PC-3 (cell line): ENCODE results near the gene GCDH. TPM values are rescaled to one million over a fixed set of nuclear protein-coding genes. Genes with fewer than 3 reads are reported as not detected.
A peak's percentile ranks its signal among the peaks of the same experiment; 100 is the strongest.

Source experiments
- ATAC-seq: fragments of 200-7000 bp; cut with Tn5 transposase; 2 replicates; pipeline ENCODE4 v1.9.1; 2020; ENCODE audit warnings: mild to moderate bottlenecking, moderate library complexity
- BruUV-seq: library from RNA; stranded (reverse); fragments of 400-500 nt; replicated peaks from 2 replicates; lab custom pipeline; 2021; lab: Mats Ljungman, UMichigan
- CTCF ChIA-PET: fragments of 300-600 bp; sonication (Branson Sonifier 250); formaldehyde crosslinking; loops from one replicate; lab custom pipeline; 2022; ENCODE audit warnings: antibody characterized with exemption; lab: Charles Lee
- POLR2A ChIA-PET: fragments of 300-600 bp; sonication (Branson Sonifier 250); formaldehyde crosslinking; loops from one replicate; lab custom pipeline; 2022; ENCODE audit warnings: antibody characterized with exemption; ENCODE audit not compliant: unreplicated experiment; lab: Charles Lee
- DNase-seq: peaks from one replicate; pipeline ENCODE4 v3.0.0-alpha.2; 2015
- H2AFZ ChIP-seq: fragments of 300-600 bp; sonication (generic); 2 replicates; pipeline ENCODE4 v1.6.0; 2016; ENCODE audit warnings: antibody characterized with exemption, low read length
- H3F3A ChIP-seq: fragments of 300-600 bp; sonication (generic); one replicate; pipeline ENCODE4 v1.6.0; 2017; ENCODE audit warnings: antibody characterized with exemption, low read length, control low read depth, mild to moderate bottlenecking; ENCODE audit not compliant: unreplicated experiment
- H3K27ac ChIP-seq: fragments of 300-600 bp; sonication (generic); 2 replicates; pipeline ENCODE4 v1.5.1; 2016; ENCODE audit warnings: mild to moderate bottlenecking, low read length
- H3K27me3 ChIP-seq: fragments of 300-600 bp; sonication (generic); 2 replicates; pipeline ENCODE4 v1.6.1; 2016; ENCODE audit warnings: low read length, mixed read lengths
- H3K36me3 ChIP-seq: fragments of 300-600 bp; sonication (generic); 2 replicates; pipeline ENCODE4 v1.6.1; 2016; ENCODE audit warnings: low read depth, mixed run types, low read length, mixed read lengths
- H3K4me1 ChIP-seq: fragments of 300-600 bp; sonication (generic); 2 replicates; pipeline ENCODE4 v1.5.1; 2016; ENCODE audit warnings: low read length; ENCODE audit not compliant: insufficient read depth
- H3K4me2 ChIP-seq: fragments of 300-600 bp; sonication (generic); 2 replicates; pipeline ENCODE4 v1.6.0; 2016; ENCODE audit warnings: low read length
- H3K4me3 ChIP-seq: fragments of 300-600 bp; sonication (generic); 2 replicates; pipeline ENCODE4 v1.5.1; 2016; ENCODE audit warnings: mild to moderate bottlenecking, low read length, mixed read lengths
- H3K79me2 ChIP-seq: fragments of 300-600 bp; sonication (generic); 2 replicates; pipeline ENCODE4 v1.6.1; 2017; ENCODE audit warnings: low read length, mixed read lengths
- H3K9ac ChIP-seq: fragments of 300-600 bp; sonication (generic); 2 replicates; pipeline ENCODE4 v1.6.0; 2016; ENCODE audit warnings: mild to moderate bottlenecking, low read length
- H3K9me2 ChIP-seq: fragments of 300-600 bp; sonication (generic); replicated peaks from 2 replicates; pipeline ENCODE4 v1.6.1; 2016; ENCODE audit warnings: mixed run types, low read length, mixed read lengths
- H3K9me3 ChIP-seq: fragments of 300-600 bp; sonication (generic); 2 replicates; pipeline ENCODE4 v1.6.1; 2016; ENCODE audit warnings: low read length, mixed read lengths
- H4K20me1 ChIP-seq: fragments of 300-600 bp; sonication (generic); 2 replicates; pipeline ENCODE4 v1.6.1; 2016; ENCODE audit warnings: low read length, mixed read lengths
- EZH2 ChIP-seq: fragments of 300-600 bp; sonication (generic); IDR thresholded peaks from one replicate; pipeline ENCODE4 v1.6.1; 2017; ENCODE audit warnings: antibody characterized with exemption, mild to moderate bottlenecking, low read length; ENCODE audit not compliant: unreplicated experiment
- EZH2phosphoT487 ChIP-seq: fragments of 300-600 bp; sonication (generic); IDR thresholded peaks from 2 replicates; pipeline ENCODE4 v1.6.1; 2018; ENCODE audit warnings: mild to moderate bottlenecking, antibody characterized with exemption, low read length, borderline replicate concordance
- intact Hi-C: fragments of 100-400 bp; cut with micrococcal nuclease; formaldehyde crosslinking; loops from 2 replicates; pipeline ENCODE4 v1.9.0; 2023
- total RNA-seq: library from RNA; depleted of rRNA; stranded (reverse); fragments of >200 nt; gene quantifications from 2 replicates; pipeline ENCODE4 v1.2.3, GENCODE V29; 2014
- TF ChIP-seq, protein P1 (sequence below): fragments of 300-600 bp; sonication (generic); conservative IDR thresholded peaks from 2 replicates; pipeline ENCODE4 v1.5.1; 2017; ENCODE audit warnings: antibody characterized with exemption, low read depth, mild to moderate bottlenecking, low read length

Gene GCDH
- total RNA-seq, 1 experiment from 2014 or later: 37.4 TPM

DNA sequence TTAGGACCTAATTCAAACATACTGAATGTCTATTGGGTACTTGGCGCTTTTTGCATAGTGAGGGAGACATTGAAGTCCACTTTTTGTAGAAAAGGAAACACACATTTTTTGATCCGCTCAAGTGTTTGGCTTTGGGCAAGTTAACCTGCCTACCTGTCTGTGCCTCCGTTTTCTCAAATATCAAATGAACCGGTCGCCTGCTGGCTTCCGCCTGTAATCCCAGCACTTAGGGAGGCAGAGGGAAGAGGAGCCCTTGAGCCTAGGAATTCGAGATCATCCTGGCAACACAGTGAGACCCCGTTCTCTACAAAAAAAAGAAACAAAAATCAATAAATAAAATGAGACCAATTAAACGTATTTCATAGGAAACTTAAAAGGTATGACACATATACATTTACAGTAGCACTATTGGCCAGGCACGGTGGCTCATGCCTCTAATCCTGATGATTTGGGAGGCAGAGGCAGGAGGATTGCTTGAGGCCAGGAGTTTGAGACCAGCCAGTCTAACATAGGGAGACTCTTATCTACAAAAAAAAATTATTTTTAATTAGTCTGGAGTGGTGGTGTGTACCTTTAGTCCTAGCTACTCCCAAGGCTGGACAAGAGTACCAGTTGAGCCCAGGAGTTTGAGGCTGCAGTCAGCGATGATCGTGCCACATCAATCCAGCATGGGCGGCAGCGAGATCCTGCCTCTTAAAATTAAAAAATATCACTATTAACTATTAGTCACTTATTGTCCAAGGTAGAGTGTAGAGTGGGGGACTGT, 56.0 kb downstream of the GCDH start:
- ChIA-PET CTCF (interaction anchor here (0.6 to 1.0 kb wide), 3 partner anchors 19 to 64 kb away, joined by 3 to 7 read pairs (median 3); partner anchors contain the start of gene GCDH), POLR2A (interaction anchor here (0.6 to 0.7 kb wide), 4 partner anchors 9 to 1794 kb away, joined by 5 to 20 read pairs (median 10); no protein-coding TSS in a partner anchor)
- no TSS peak for BruUV-seq
- peaks cover 17% of the 10 kb centered on the region; the same call in 1 of the 2 replicates for H3K4me1 ChIP-seq
- H3F3A ChIP-seq: peaks cover 22% of the 10 kb centered on the region
- H3K27me3 ChIP-seq: no peaks in the 10 kb centered on the region
- H3K27ac ChIP-seq: peak overlapping the region; percentile 86
- peaks cover 48% of the 10 kb centered on the region for H3K36me3 ChIP-seq
- H4K20me1 ChIP-seq: peaks cover 6% of the 10 kb centered on the region
- intact Hi-C loops: no loop called here
- H3K9ac ChIP-seq: peak overlapping the region; percentile 90
- H3K9me2 ChIP-seq: no peaks in the 10 kb centered on the region
- peaks cover 38% of the 10 kb centered on the region for H3K79me2 ChIP-seq
- ATAC-seq (no peak), DNase-seq (peak; percentile 25)
- no peak overlapping the region for H2AFZ ChIP-seq
- H3K9me3 ChIP-seq: no peaks in the 10 kb centered on the region
- peak overlapping the region; percentile 76 for H3K4me3 ChIP-seq
- peak overlapping the region; percentile 89 for H3K4me2 ChIP-seq
- TF ChIP-seq, protein P1, sequence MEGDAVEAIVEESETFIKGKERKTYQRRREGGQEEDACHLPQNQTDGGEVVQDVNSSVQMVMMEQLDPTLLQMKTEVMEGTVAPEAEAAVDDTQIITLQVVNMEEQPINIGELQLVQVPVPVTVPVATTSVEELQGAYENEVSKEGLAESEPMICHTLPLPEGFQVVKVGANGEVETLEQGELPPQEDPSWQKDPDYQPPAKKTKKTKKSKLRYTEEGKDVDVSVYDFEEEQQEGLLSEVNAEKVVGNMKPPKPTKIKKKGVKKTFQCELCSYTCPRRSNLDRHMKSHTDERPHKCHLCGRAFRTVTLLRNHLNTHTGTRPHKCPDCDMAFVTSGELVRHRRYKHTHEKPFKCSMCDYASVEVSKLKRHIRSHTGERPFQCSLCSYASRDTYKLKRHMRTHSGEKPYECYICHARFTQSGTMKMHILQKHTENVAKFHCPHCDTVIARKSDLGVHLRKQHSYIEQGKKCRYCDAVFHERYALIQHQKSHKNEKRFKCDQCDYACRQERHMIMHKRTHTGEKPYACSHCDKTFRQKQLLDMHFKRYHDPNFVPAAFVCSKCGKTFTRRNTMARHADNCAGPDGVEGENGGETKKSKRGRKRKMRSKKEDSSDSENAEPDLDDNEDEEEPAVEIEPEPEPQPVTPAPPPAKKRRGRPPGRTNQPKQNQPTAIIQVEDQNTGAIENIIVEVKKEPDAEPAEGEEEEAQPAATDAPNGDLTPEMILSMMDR: no peak
- no peak for TF ChIP-seq EZH2phosphoT487
- no peak for TF ChIP-seq EZH2

DNA sequence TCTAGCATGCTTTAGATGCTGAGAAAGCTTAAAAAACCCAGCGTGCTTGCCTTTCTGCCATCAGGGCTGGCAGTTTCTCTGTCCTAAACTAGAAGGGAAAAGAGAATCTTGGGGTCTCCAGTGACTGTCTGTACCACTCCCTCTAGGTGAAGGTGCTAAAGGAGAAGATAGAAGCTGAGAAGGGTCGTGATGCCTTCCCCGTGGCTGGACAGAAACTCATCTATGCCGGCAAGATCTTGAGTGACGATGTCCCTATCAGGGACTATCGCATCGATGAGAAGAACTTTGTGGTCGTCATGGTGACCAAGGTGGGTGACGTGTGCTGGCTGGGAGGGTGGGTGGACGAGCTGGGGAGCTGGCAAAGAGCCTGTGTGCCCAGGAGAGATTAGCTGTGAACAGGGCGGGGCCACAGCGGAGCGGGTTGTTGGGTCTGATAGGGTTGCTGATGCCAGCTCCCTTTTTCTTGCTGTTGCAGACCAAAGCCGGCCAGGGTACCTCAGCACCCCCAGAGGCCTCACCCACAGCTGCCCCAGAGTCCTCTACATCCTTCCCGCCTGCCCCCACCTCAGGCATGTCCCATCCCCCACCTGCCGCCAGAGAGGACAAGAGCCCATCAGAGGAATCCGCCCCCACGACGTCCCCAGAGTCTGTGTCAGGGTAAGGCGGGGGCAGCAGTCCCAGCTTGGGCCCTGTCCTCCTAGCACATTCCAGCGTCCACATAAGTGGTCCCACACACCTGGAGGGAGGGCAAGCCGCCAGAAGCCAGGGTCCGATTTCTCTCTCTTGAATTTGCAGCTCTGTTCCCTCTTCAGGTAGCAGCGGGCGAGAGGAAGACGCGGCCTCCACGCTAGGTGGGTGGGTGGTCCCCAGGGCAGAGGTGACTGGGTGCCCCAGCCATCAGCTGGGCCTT, 57.0 kb downstream of the GCDH start:
- Histone ChIP-seq H3F3A (peaks cover 22% of the 10 kb centered on the region), H2AFZ (no peak overlapping the region), H3K36me3 (peaks cover 47% of the 10 kb centered on the region), H3K27ac (no peak overlapping the region), H3K9me3 (no peaks in the 10 kb centered on the region), H4K20me1 (peaks cover 5% of the 10 kb centered on the region), H3K9ac (peak overlapping the region; percentile 90; the same call in 1 of the 2 replicates), H3K27me3 (no peaks in the 10 kb centered on the region), H3K4me2 (peak overlapping the region; percentile 89), H3K9me2 (no peaks in the 10 kb centered on the region), H3K4me1 (peaks cover 21% of the 10 kb centered on the region), H3K4me3 (peak overlapping the region; percentile 76; the same call in 1 of the 2 replicates), H3K79me2 (peaks cover 37% of the 10 kb centered on the region)
- CTCF ChIA-PET: no interaction called here
- ATAC-seq: no peak
- intact Hi-C loops: no loop called here
- DNase-seq: no peak
- POLR2A ChIA-PET: no interaction called here
- BruUV-seq: no TSS peak
- TF ChIP-seq EZH2: no peak
- TF ChIP-seq EZH2phosphoT487: no peak
- TF ChIP-seq, protein P1: no peak
